ENCODE results near the gene RBL2. TPM values are rescaled to one million over a fixed set of nuclear protein-coding genes. Genes with fewer than 3 reads are reported as not detected.
A peak's percentile ranks its signal among the peaks of the same experiment; 100 is the strongest.
"Not testable (repeated sequence)": the region's sequence is repeated elsewhere in the genome, so short reads cannot be mapped to it uniquely, and the experiment has no call there.

Gene RBL2
- 123 TPM for polyA plus RNA-seq (ENCODE audit: insufficient read length)
- long read RNA-seq, donor 1, full-length matches to known transcripts, result 5 of 16 reads
- long read RNA-seq, donor 1, partial matches to known transcripts, result 11 of 16 reads
- long read RNA-seq, donor 1, other reads (novel, unspliced or antisense), result 0 of 16 reads
- long read RNA-seq, donor 2, full-length matches to known transcripts, result 3 of 21 reads
- long read RNA-seq, donor 2, partial matches to known transcripts, result 18 of 21 reads
- long read RNA-seq, donor 2, other reads (novel, unspliced or antisense), result 0 of 21 reads
- long read RNA-seq, donor 3, full-length matches to known transcripts, result 1 of 25 reads
- long read RNA-seq, donor 3, partial matches to known transcripts, result 24 of 25 reads
- long read RNA-seq, donor 3, other reads (novel, unspliced or antisense), result 0 of 25 reads
- long read RNA-seq, donor 4, result 0 reads
- long read RNA-seq, donor 5, full-length matches to known transcripts, result 9 of 24 reads
- long read RNA-seq, donor 5, partial matches to known transcripts, result 15 of 24 reads
- long read RNA-seq, donor 5, other reads (novel, unspliced or antisense), result 0 of 24 reads
- long read RNA-seq, donor 6, full-length matches to known transcripts, result 2 of 106 reads
- long read RNA-seq, donor 6, partial matches to known transcripts, result 104 of 106 reads
- long read RNA-seq, donor 6, other reads (novel, unspliced or antisense), result 0 of 106 reads
- long read RNA-seq, donor 7, full-length matches to known transcripts, result 3 of 181 reads
- long read RNA-seq, donor 7, partial matches to known transcripts, result 178 of 181 reads
- long read RNA-seq, donor 7, other reads (novel, unspliced or antisense), result 0 of 181 reads
- long read RNA-seq, donor 8, full-length matches to known transcripts, result 3 of 13 reads
- long read RNA-seq, donor 8, partial matches to known transcripts, result 5 of 13 reads
- long read RNA-seq, donor 8, other reads (novel, unspliced or antisense), result 5 of 13 reads

- DNase-seq, result peak; percentile 82
Observed at GRCh38 chr16:53434377-53435065, at the start of gene RBL2. Gene RBL2 (plus strand): TSS chr16:53434471. CDS start chr16:53434557, 86 bp downstream.

- not testable (repeated sequence) for DNase-seq
Observed at GRCh38 chr16:53384610-53385009, 49.7 kb upstream of the RBL2 start.

DNA sequence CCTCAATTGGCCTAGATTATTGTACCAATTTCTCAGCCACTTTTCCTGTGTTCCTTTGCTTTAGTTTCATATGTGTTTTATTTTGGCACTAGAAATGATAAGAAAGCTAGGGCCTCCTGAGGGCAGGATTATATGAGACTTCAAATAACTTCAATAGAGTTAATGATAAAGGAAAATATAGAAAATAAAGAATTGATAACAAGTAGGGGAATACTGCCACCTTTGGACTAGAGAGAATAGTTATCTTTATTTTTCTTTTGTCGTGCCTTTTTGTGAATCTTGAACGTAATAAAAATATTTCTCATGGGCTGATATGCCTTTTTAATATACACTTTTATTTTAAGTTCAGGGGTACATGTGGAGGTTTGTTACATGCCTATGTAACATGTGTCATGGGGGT lies 29.3 kb upstream of the RBL2 start:
- DNase-seq, result no peak

DNA sequence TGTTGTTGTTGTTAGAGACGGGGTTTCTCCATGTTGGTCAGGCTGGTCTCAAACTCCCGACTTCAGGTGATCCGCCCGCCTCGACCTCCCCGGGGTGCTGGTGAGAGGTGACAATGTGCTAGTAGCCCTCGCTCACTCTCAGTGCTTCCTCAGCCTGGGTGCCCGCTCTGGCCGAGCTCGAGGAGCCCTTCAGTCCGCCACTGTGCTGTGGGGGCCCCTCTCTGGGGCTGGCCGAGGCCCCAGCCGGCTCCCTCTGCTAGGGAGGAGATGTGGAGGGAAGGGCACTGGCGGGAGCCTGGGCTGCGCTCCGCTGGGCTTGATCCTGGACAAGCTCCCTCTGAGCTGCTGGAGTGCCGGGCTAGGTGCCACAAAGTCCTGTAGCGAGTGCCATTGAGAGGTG lies 21.7 kb upstream of the RBL2 start:
- no peak for DNase-seq

GRCh38 chr16:53413864-53414263 lies 20.4 kb upstream of the RBL2 start:
- no peak for DNase-seq

- DNase-seq, result no peak
Observed at GRCh38 chr16:53414381-53414780, 19.9 kb upstream of the RBL2 start.

GRCh38 chr16:53415504-53415903 lies 18.8 kb upstream of the RBL2 start:
- DNase-seq, result peak; percentile 27

GRCh38 chr16:53417011-53417410 lies 17.3 kb upstream of the RBL2 start:
- DNase-seq, result no peak

GRCh38 chr16:53417976-53418375 lies 16.3 kb upstream of the RBL2 start:
- DNase-seq, result no peak

- DNase-seq, result not testable (repeated sequence)
Observed at GRCh38 chr16:53419383-53419709, 14.9 kb upstream of the RBL2 start.

DNA sequence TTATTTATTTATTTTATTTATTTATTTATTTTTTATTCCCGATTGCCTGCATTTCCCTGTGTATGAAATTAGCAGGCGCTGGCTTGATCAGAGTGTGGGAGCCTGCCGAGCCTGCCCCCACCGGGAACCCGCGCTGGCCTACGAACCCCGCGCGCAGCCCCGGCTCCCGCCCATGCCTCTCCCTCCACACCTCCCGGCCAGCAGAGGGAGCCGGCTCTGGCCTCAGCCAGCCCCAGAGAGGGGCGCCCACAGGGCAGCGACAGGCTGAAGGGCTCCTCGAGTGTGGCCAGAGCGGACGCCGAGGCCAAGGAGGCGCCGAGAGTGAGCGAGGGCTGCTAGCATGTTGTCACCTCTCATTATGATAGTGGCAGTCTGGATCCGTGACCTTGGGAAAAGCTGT lies 13.0 kb upstream of the RBL2 start:
- DNase-seq, result no peak

DNA sequence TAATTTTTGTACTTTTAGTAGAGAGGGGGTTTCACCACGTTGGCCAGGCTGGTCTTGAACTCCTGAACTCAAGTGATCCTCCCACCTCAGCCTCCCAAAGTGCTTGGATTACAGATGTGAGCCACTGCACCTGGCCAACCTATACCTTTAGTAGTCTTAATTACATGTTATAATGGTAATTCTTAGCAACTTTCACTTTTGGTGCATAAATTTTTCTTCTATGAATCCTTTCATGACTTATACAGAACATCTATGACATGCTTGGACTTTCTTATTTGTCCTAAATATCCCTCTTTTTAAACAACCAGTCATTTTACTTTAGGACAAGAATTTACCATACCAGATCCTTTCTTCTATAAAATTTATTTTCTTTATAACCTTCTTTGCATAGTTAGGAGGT lies 10.3 kb upstream of the RBL2 start:
- not testable (repeated sequence) for DNase-seq

- DNase-seq, result no peak
Observed at GRCh38 chr16:53428681-53429080, 5.6 kb upstream of the RBL2 start.

- no peak for DNase-seq
Observed at GRCh38 chr16:53429221-53429943, 4.9 kb upstream of the RBL2 start.

DNA sequence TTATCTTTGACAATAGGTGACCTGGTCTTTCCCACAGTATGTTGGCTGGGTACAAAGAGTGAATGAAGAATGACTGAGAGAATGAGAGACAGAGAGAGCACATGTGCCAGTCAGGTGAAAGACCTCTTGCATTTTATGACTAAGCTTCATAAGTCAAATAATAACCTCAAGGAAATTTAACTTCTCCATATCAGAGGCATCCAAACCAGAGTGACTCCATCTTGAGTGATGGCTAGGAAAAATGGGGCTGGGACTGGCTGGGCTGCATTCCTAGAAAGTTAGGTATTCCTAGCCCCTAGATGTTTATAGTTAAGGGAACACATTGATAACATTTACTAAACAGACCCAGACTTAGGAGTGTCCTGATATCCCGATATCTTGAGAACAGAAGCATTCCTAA lies 3.9 kb upstream of the RBL2 start:
- no peak for DNase-seq

DNA sequence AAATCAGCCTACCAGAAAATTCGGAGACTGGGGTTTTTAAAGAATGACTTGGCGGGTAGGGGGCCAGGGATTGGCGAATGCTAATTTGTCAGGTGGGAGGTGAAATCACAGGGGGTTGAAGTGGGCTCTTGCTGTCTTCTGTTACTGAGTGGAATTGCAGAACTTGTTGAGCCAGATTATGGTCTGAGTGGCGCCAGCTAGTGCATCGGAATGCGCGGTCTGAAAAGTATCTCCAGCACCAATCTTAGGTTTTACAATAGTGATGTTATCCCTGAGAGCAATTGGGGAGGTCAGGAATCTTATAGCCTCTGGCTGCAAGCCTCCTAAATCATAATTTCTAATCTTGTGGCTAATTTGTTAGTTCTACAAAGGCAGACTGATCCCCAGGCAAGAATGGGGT lies 762 bp upstream of the RBL2 start:
- no peak for DNase-seq

DNA sequence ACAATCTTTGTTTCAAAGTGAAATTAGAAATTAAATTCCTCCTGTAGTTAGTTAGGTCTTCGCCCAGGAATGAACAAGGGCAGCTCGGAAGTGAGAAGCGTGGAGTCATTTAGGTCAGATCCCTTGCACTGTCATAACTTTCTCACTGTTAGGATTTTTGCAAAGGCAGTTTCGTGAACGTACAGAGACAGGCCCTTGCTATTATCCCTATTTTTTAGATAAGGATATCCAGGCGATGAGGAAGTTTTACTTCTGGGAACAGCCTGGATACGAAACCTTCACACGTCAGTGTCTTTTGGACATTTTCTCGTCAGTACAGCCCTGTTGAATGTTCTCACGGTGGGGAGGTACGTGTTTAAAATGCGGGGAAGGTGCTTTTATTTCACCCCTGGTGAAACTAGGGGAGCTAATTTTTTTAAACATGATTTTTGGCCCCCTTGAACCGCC lies 318 bp upstream of the RBL2 start:
- DNase-seq, result no peak

DNA sequence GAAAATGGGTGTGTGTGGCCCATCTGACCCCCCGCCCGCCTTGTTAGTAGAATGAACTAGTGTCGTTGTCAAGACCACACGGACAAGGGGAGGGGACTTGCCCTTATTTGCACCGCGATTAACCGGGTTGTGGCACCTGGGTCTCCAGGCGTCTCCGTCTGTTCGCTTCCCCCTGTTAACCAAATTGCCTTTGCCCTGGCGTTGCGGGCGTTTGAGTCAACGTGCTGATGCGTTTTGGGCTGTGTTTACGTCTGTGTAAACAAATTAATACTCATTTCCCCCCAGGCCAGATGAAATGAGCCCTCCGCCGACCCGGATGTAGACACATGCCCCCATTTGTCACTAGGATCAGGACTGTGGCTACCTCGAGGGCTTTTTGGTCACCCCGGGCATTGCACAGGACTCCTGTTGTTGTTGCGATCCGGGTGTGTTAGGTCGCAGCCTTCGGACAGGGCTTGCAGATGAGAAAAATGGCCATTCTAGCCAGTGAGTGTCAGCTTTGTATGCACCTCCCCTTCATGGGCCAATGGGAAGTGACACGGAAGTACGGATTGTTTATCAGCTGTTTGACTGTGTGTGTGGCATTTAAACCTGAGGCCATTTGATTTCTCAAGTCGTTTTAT lies 906 bp downstream of the RBL2 start:
- peak; percentile 77 for DNase-seq

DNA sequence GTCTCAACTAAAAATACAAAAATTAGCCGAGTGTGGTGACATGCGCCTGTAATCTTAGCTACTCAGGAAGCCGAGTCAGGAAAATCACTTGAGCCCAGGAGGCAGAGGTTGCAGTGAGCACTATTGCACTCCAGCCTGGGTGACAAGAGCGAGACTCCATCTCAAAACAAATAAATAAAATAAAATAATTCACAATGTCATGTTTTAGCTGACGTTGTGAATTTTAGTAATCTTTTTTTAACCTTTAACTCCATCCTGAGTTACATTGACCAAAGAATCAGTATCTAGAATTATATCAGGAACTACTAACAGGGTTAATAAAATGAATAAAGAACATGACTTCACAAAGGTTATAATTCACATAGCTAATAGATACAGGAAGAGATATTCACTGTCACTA lies 5.9 kb downstream of the RBL2 start:
- no peak for DNase-seq

DNA sequence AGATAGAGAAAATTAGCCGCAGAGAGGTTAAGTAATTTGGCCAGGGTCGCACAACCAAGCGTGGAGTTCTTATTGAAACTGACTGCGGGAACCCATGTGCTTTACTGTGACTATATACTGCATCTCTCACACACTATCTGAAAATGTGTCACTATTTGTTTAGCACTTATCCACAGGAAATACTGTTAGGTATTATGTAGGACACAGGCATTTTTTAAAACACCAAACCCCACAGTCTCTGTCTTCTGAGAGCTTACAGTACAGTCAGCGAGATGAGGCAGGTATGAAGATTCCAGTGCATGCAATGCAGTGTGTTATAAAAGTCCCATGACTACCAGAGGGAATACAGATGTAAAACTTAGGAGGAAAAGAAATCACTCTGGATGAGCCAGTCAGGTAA lies 11.3 kb downstream of the RBL2 start:
- no peak for DNase-seq

- DNase-seq, result no peak
Observed at GRCh38 chr16:53446090-53446489, 11.8 kb downstream of the RBL2 start.
